Panc1 (cell line): ENCODE data around the gene TTC39B. TPM values are rescaled to one million over a fixed set of nuclear protein-coding genes. Genes with fewer than 3 reads are reported as not detected.

Experiments
- ATAC-seq: fragments of 200-7000 bp; cut with Tn5 transposase; 2 replicates; pipeline ENCODE4 v1.9.1; 2020; ENCODE audit warnings: mild to moderate bottlenecking, moderate library complexity
- BruUV-seq: library from RNA; stranded (reverse); fragments of 400-500 nt; replicated peaks from 2 replicates; lab custom pipeline; 2021; lab: Mats Ljungman, UMichigan
- CTCF ChIA-PET: fragments of 300-600 bp; sonication (Branson Sonifier 250); formaldehyde crosslinking; loops from one replicate; lab custom pipeline; 2022; ENCODE audit warnings: antibody characterized with exemption; lab: Charles Lee
- POLR2A ChIA-PET: fragments of 300-600 bp; sonication (Branson Sonifier 250); formaldehyde crosslinking; loops from one replicate; lab custom pipeline; 2022; ENCODE audit warnings: antibody characterized with exemption; lab: Charles Lee
- DNase-seq: peaks from one replicate; pipeline ENCODE4 v3.0.0-alpha.2; 2010; ENCODE audit warnings: low read depth, low spot score
- H3K27ac ChIP-seq: 2 replicates; pipeline ENCODE4 v1.5.1; 2011; ENCODE audit warnings: mild to moderate bottlenecking, low read length, inconsistent platforms
- H3K27me3 ChIP-seq: fragments of 200-500 bp; sonication (Bioruptor generic); 2 replicates; pipeline ENCODE4 v1.6.0; 2014; ENCODE audit warnings: low read length, inconsistent platforms; ENCODE audit not compliant: control insufficient read depth, insufficient read depth
- H3K36me3 ChIP-seq: fragments of 200-500 bp; sonication (Bioruptor generic); 2 replicates; pipeline ENCODE4 v1.5.1; 2014; ENCODE audit warnings: inconsistent platforms, mild to moderate bottlenecking, low read length, moderate library complexity; ENCODE audit not compliant: control insufficient read depth, insufficient read depth
- H3K4me1 ChIP-seq: 2 replicates; pipeline ENCODE4 v1.5.1; 2011; ENCODE audit warnings: inconsistent platforms, mild to moderate bottlenecking, low read length, moderate library complexity; ENCODE audit not compliant: control insufficient read depth, insufficient read depth
- H3K4me3 ChIP-seq, 2 experiments: 2 replicates each; pipeline ENCODE4 v1.5.1; 2011 to 2012; ENCODE audit warnings: low read depth in 2 of 2, low read length in 2 of 2, mild to moderate bottlenecking in 2 of 2, inconsistent platforms in 1 of 2, moderate library complexity in 1 of 2
- H3K9me3 ChIP-seq: fragments of 200-500 bp; sonication (Bioruptor generic); 2 replicates; pipeline ENCODE4 v1.5.1; 2014; ENCODE audit warnings: low read depth, mild to moderate bottlenecking, inconsistent platforms, low read length, moderate library complexity; ENCODE audit not compliant: control insufficient read depth, insufficient read depth
- CTCF ChIP-seq: fragments of 450-650 bp; IDR thresholded peaks from 2 replicates; pipeline ENCODE4 v1.5.1; 2017; ENCODE audit warnings: mild to moderate bottlenecking
- POLR2AphosphoS5 ChIP-seq: IDR thresholded peaks from 2 replicates; pipeline ENCODE4 v1.6.1; 2012; ENCODE audit warnings: mild to moderate bottlenecking, low read depth, low read length, moderate library complexity
- REST ChIP-seq, 2 experiments: IDR thresholded peaks; 2 replicates each; pipeline ENCODE4 v1.6.1; 2011 to 2012; ENCODE audit warnings: low read depth in 2 of 2, control low read depth in 1 of 2, low read length in 1 of 2, mild to moderate bottlenecking in 1 of 2, moderate library complexity in 1 of 2; ENCODE audit not compliant: insufficient read depth in 1 of 2
- SIN3A ChIP-seq: IDR thresholded peaks from 2 replicates; pipeline ENCODE4 v1.6.1; 2012; ENCODE audit warnings: low read depth, mild to moderate bottlenecking, low read length, moderate library complexity, borderline replicate concordance; ENCODE audit not compliant: insufficient read depth
- TCF7L2 ChIP-seq: IDR thresholded peaks from 2 replicates; pipeline ENCODE4 v1.6.1; 2011; ENCODE audit warnings: mild to moderate bottlenecking, low read depth, low read length, inconsistent platforms
- in situ Hi-C: cut with HindIII; loops from 2 replicates; pipeline ENCODE4 v1.10.0; 2016; ENCODE audit warnings: low sequenced_read_pairs, low pct_unique_long_range_greater_than_20kb
- intact Hi-C: fragments of 100-400 bp; cut with micrococcal nuclease; formaldehyde crosslinking; loops from one replicate; pipeline ENCODE4 v1.10.0; 2022; ENCODE audit not compliant: unreplicated experiment
- total RNA-seq: library from RNA; stranded (reverse); gene quantifications from one replicate; pipeline ENCODE4 v1.2.1, GENCODE V29; 2021; ENCODE audit not compliant: unreplicated experiment

The TTC39B gene
- total RNA-seq, 1 experiment from 2014 or later: 1.6 TPM

GRCh38 chr9:15182730-15183129 lies 124.3 kb downstream of the TTC39B start:
- intact Hi-C loops (no loop called here), in situ Hi-C loops (no loop called here)
- no peak for ATAC-seq
- H3K27ac ChIP-seq: no peak overlapping the region
- H3K9me3 ChIP-seq: no peaks in the 10 kb centered on the region
- TF ChIP-seq POLR2AphosphoS5 (no peak), SIN3A (no peak), CTCF (no peak), REST (IDR thresholded peaks at IDR 0.05; ENCODE audit: insufficient read depth in 1 of 2, low read depth in 2 of 2, low read length in 1 of 2) (no peak), TCF7L2 (no peak)
- no peaks in the 10 kb centered on the region for H3K27me3 ChIP-seq
- no TSS peak for BruUV-seq
- CTCF ChIA-PET: no interaction called here
- no peaks in the 10 kb centered on the region for H3K36me3 ChIP-seq
- no peaks in the 10 kb centered on the region for H3K4me1 ChIP-seq
- DNase-seq: no peak
- no peak overlapping the region for H3K4me3 ChIP-seq
- POLR2A ChIA-PET: no interaction called here

GRCh38 chr9:15182101-15182551 lies 124.9 kb downstream of the TTC39B start:
- CTCF ChIA-PET: no interaction called here
- DNase-seq (no peak), ATAC-seq (no peak)
- no peak overlapping the region for H3K27ac ChIP-seq
- H3K4me1 ChIP-seq: no peaks in the 10 kb centered on the region
- intact Hi-C loops (no loop called here), in situ Hi-C loops (no loop called here)
- no TSS peak for BruUV-seq
- no peaks in the 10 kb centered on the region for H3K27me3 ChIP-seq
- no peak for TF ChIP-seq REST (IDR thresholded peaks at IDR 0.05; ENCODE audit: insufficient read depth in 1 of 2, low read depth in 2 of 2, low read length in 1 of 2)
- TF ChIP-seq CTCF: no peak
- TF ChIP-seq POLR2AphosphoS5: no peak
- TF ChIP-seq SIN3A: no peak
- TF ChIP-seq TCF7L2: no peak
- no peak overlapping the region for H3K4me3 ChIP-seq
- H3K9me3 ChIP-seq: no peaks in the 10 kb centered on the region
- H3K36me3 ChIP-seq: no peaks in the 10 kb centered on the region
- POLR2A ChIA-PET: no interaction called here
